Measurements from ENCODE around the gene ULK3. TPM values are rescaled to one million over a fixed set of nuclear protein-coding genes. Genes with fewer than 3 reads are reported as not detected.

The ULK3 gene
- total and polyA plus RNA-seq, 2 donors (not counting 1 experiment from before 2014, with no cell fraction given): 51.1 to 108 TPM

GRCh38 chr15:74827614-74828013 is 15.3 kb downstream of the ULK3 start:
- no peak for ATAC-seq (ENCODE audit: low read depth)
- no peak for DNase-seq
- Histone ChIP-seq H3K79me2 (ENCODE audit: control insufficient read depth, insufficient read depth, low read length) (no peaks in the 10 kb centered on the region), H2AFZ (ENCODE audit: insufficient read depth, low read depth, low read length, poor library complexity, severe bottlenecking) (no peak overlapping the region), H3K4me2 (replicated peaks; ENCODE audit: low read depth, low read length, poor library complexity, severe bottlenecking) (no peak overlapping the region), H3K36me3 (replicated peaks in 1 of 2; ENCODE audit: control extremely low read depth in 1 of 2, control insufficient read depth in 1 of 2, extremely low read depth in 1 of 2, insufficient read depth in 2 of 2, low read length in 1 of 2) (no peaks in the 10 kb centered on the region), H3K4me1 (ENCODE audit: control insufficient read depth in 2 of 2, insufficient read depth in 2 of 2, low read length in 2 of 2) (peaks cover 5 to 6% of the 10 kb centered on the region in 2 donors), H3K27me3 (replicated peaks in 1 of 4; ENCODE audit: control extremely low read depth in 1 of 4, control insufficient read depth in 3 of 4, insufficient read depth in 4 of 4, low read length in 3 of 4) (peaks cover 0 to 45% (median 17%) of the 10 kb centered on the region in 4 experiments), H3K4me3 (ENCODE audit: control extremely low read depth in 1 of 5, extremely low read depth in 1 of 5, insufficient read depth in 1 of 5, low read depth in 2 of 5, low read length in 4 of 5) (no peak overlapping the region), H4K20me1 (ENCODE audit: control insufficient read depth, insufficient read depth, low read length, poor library complexity, severe bottlenecking) (peaks cover 4% of the 10 kb centered on the region), H3K9ac (ENCODE audit: low read length) (no peak overlapping the region), H3K27ac (ENCODE audit: low read length in 2 of 2) (no peak overlapping the region), H3K9me3 (ENCODE audit: control extremely low read depth in 1 of 3, control insufficient read depth in 2 of 3, insufficient read depth in 1 of 3, low read length in 2 of 3) (peaks cover 0 to 22% (median 0%) of the 10 kb centered on the region in 3 donors)
- Mint-ChIP-seq H3K27me3 (peaks cover 31% of the 10 kb centered on the region), H3K9me3 (ENCODE audit: insufficient read depth) (no peaks in the 10 kb centered on the region), H3K4me1 (peaks cover under 1% of the 10 kb centered on the region), H3K27ac (no peak overlapping the region), H3K4me3 (no peak overlapping the region)
- ChIA-PET POLR2A (interaction anchor here (0.6 kb wide), 2 partner anchors 54 to 168 kb away, joined by 3 read pairs; no protein-coding TSS in a partner anchor), CTCF (interaction anchor here (1.0 to 2.5 kb wide), 4 partner anchors 9 to 126 kb away, joined by 3 to 9 read pairs (median 4); no protein-coding TSS in a partner anchor)
- intact Hi-C loops (cut with micrococcal nuclease): no loop called here
- WGBS (ENCODE audit: insufficient coverage): 65% methylated on average over 5 of the region's 5 CpGs
- no peak for TF ChIP-seq CTCF (IDR thresholded peaks at IDR 0.05)
- no peak for TF ChIP-seq EZH2 (IDR thresholded peaks at IDR 0.05; ENCODE audit: borderline replicate concordance, insufficient read depth, low read depth, low read length, poor library complexity, severe bottlenecking)

GRCh38 chr15:74826921-74827320 is 16.0 kb downstream of the ULK3 start:
- Histone ChIP-seq H3K4me1 (ENCODE audit: control insufficient read depth in 2 of 2, insufficient read depth in 2 of 2, low read length in 2 of 2) (peaks cover 6 to 7% of the 10 kb centered on the region in 2 donors), H3K36me3 (replicated peaks in 1 of 2; ENCODE audit: control extremely low read depth in 1 of 2, control insufficient read depth in 1 of 2, extremely low read depth in 1 of 2, insufficient read depth in 2 of 2, low read length in 1 of 2) (no peaks in the 10 kb centered on the region), H3K4me2 (replicated peaks; ENCODE audit: low read depth, low read length, poor library complexity, severe bottlenecking) (no peak overlapping the region), H3K9me3 (ENCODE audit: control extremely low read depth in 1 of 3, control insufficient read depth in 2 of 3, insufficient read depth in 1 of 3, low read length in 2 of 3) (peaks cover 0 to 22% (median 0%) of the 10 kb centered on the region in 3 donors), H3K9ac (ENCODE audit: low read length) (no peak overlapping the region), H4K20me1 (ENCODE audit: control insufficient read depth, insufficient read depth, low read length, poor library complexity, severe bottlenecking) (peaks cover 4% of the 10 kb centered on the region), H3K27me3 (replicated peaks in 1 of 4; ENCODE audit: control extremely low read depth in 1 of 4, control insufficient read depth in 3 of 4, insufficient read depth in 4 of 4, low read length in 3 of 4) (peaks cover 0 to 45% (median 17%) of the 10 kb centered on the region in 4 experiments), H3K27ac (ENCODE audit: low read length in 2 of 2) (no peak overlapping the region), H3K79me2 (ENCODE audit: control insufficient read depth, insufficient read depth, low read length) (peaks cover 1% of the 10 kb centered on the region), H3K4me3 (ENCODE audit: control extremely low read depth in 1 of 5, extremely low read depth in 1 of 5, insufficient read depth in 1 of 5, low read depth in 2 of 5, low read length in 4 of 5) (no peak overlapping the region), H2AFZ (ENCODE audit: insufficient read depth, low read depth, low read length, poor library complexity, severe bottlenecking) (no peak overlapping the region)
- DNase-seq: no peak
- no peak overlapping the region for H3K4me3 Mint-ChIP-seq
- POLR2A ChIA-PET: interaction anchor here (0.6 kb wide), 1 partner anchor 53 kb away, joined by 3 read pairs; no protein-coding TSS in a partner anchor
- peaks cover 31% of the 10 kb centered on the region for H3K27me3 Mint-ChIP-seq
- CTCF ChIA-PET: interaction anchor here (1.0 to 2.5 kb wide), 5 partner anchors 9 to 127 kb away, joined by 3 to 9 read pairs (median 5); no protein-coding TSS in a partner anchor
- peaks cover 7% of the 10 kb centered on the region for H3K4me1 Mint-ChIP-seq
- TF ChIP-seq EZH2 (IDR thresholded peaks at IDR 0.05; ENCODE audit: borderline replicate concordance, insufficient read depth, low read depth, low read length, poor library complexity, severe bottlenecking) (no peak), CTCF (IDR thresholded peaks at IDR 0.05) (no peak)
- intact Hi-C loops (cut with micrococcal nuclease): no loop called here
- no peak overlapping the region for H3K27ac Mint-ChIP-seq
- 21% methylated on average over 20 of the region's 21 CpGs for WGBS (ENCODE audit: insufficient coverage)
- no peak for ATAC-seq (ENCODE audit: low read depth)
- H3K9me3 Mint-ChIP-seq (ENCODE audit: insufficient read depth): no peaks in the 10 kb centered on the region
